ENCODE measurements around the gene NUCB1.
"Not testable (repeated sequence)": the region's sequence is repeated elsewhere in the genome, so short reads cannot be mapped to it uniquely, and the experiment has no call there.

The NUCB1 gene

DNA sequence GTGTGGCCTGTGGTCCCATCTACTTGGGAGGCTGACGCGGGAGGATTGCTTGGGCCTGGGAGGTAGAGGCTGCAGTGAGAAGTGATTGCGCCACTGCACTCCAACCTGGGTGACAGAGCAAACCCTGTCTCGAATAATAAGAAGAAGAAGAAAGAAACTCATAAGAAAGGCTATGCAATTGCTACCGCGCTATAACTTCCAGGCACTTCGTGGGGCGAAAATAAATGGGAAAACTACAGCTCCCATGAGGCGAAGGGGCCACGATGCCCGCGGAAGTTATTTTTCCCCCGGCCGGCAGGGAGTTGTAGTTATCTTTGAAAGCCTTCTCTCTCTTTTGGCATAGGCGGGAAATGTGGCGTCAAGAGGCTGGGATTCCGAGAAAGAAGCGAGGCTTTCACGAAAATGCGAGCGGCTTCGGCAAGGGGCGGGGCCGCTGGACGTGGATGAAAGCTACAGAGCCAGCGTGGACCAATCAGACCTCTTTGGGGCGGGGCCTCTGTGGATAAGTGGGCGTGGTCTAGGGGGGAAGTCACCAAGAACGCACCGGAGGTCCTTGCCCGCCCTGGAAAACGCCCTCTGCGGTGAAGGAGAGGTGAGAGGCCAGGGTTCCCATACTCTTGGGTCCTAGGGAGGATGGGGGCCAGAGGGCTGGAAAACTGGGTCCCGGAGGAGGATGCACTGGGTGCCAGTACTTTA, at the start of gene NUCB1:
NUCB1 (plus strand) TSS at position 532 of the 696 bp plus-strand sequence. CDS start 485 bp downstream, outside the sequence.
- peak; percentile 99 to 100 for DNase-seq

DNA sequence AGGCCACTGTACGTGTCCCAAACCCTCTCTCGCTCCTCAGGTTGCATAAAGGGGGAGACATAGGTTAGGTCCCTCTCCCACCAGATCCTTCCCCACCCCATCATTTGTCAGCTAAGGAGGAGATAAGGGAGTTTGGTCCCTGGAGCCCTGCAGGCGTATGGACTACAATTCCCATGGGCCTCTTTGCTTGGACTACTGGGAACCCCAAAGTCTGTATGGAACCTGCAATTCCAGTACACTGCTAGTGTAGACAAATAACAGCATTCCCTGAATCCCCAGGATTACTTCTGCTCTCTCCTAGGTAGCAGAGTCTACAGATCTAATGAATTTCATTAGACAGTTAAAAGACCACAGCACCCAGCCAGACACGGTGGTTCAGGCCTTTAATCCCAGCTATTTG, 47.8 kb upstream of the NUCB1 start:
- no peak for DNase-seq

DNA sequence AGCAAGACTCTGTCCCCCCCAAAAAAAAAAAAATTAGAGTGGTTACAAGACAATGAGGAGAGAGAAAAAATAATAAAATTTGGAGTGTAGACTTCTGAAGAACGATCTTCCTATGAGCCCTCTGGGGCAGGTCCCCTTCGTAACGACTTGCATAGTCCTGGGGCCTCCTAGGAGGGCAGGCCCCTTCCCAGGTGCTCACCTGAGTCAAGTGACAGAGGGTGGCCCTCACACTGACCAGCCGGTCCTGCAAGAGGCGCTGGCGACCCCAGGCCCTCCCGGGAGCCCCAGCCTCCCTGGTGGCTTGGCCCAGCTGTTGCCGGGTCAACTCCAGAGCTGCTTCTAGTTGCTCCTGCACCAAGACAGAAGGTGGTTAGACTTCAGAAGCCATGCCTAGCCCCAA, 46.6 kb upstream of the NUCB1 start:
- no peak for DNase-seq

DNA sequence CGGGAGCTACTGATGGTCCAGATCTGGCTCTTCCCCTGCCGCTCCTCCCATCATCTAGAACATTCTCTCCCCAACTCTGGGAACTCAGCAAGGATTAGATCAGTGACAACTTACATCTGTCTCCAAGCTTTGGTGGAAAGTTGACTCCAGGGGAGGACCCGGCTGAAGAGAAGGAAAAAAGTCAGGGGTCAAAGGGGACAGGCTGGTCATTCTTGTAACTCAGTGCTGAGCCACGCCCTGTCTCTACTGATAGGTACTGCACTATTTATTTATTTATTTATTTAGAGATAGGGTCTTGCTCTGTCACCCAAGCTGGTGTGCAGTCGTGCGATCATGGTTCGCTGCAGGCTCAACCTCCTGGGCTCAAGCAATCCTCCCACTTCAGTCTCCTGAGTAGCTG, 46.0 kb upstream of the NUCB1 start:
- no peak for DNase-seq

DNA sequence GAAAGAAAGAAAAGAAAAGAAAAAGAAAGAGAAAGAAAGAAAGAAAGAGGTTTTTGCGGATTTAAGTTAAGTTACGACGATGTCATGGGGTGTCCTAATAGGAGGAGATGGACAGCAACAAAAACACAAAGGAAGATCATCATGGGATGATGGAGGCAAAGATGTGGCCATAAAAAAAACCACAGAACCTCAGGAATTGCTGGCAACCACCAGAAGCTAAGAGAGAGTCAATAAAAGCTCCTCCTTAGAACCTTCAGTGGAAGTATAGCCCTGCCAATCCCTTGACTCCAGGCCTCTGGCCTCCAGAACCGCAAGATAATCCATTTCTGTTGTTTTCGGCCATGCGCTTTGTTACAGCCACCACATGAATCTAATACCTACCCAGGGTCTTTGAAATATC, 43.2 kb upstream of the NUCB1 start:
- no peak for DNase-seq

DNA sequence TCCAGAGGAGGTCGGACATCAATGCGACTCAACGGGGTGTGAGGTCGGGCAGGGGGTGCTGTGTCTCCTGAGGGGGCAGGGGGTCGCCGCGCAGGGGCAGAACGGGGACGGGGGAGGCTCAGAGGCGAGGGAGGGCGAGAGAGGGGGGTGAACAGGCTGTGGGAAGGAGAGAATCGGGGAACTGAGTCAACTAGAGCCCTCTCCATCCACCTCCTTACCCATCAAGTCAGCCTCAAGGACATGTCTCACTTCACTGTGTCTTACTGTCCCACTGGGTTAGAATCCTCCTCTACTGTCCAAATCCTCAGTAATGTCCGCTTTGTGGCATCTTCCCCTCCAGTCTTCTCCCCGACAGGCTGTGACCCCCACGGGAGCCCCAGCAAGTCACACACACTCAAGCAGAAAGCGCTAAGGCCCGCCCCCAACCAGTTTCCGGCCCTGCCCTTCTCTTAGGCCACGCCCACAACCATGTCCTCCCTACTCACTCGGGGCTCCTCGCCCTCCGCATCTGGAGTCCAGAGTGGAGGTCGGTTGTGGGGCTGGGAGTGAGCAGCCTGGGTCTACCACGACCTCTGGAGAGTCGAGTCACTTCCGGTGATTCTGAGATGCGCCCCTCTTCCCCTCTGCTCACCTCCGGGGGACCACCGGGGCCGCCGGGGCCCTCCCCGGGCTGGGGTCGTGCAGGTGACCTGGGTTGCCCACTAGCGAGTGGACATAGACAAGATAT, 41.0 kb upstream of the NUCB1 start:
- DNase-seq: peak; percentile 86 to 90

DNA sequence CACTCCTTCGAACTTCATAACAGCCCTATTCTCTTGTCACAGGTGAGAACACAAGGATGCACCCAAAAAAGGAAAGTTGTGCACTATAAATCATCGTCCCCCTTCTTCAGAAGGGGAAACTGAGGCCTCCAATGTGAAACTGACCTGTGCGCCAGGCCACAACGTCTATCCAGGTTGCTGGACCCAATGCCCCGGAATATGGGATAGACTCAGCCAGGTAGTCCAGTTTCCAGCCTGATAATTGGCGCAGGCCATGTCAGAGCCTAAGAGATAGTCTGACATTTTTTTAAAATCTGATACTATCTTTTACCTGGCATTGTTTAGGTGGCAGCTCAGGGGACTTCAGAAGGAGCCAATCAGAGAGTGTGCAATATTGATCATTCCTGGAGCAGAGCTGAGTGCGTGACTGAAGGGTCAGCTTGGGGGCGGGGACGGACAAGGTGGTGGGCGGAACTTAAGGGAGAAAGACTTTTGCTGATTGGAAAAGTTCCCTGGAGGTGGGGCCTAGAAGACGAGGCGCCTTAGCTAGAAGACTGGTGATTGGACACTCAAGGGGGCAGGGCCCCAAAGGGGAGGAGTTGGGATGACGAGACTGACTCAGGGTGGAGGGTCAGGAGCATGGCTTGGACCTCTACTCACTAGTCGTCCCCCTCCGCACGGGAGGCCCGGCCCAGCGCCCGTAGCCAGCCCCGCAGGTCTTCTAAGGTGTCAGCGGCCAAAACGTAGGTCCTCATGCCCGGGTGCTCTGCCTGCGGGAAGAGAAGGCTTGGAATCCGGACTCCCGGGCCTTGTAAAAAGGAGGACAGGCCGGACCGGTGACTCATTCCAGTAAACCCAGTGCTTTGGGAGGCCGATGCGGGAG, 40.2 kb upstream of the NUCB1 start:
- peak; percentile 31 to 55 for DNase-seq

DNA sequence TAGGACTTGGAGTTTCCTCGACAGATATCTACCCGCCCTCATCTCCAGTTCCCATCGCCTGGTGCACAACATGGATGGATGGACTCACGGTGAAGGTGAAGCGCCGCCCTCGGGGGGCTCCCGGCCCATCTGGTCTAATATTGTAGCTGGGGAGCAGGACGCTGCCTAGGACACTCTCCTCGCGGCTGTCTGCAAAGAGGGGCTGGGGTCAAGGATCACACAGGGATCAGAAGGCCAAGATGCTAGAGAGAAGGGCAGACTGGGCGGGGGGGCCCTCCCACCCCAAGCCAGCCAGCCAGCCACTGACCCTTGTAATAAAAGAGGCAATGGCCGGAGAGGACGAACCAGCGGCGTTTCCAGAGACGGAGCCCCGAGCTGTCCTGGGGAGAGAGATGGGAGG, 38.8 kb upstream of the NUCB1 start:
- no peak for DNase-seq

DNA sequence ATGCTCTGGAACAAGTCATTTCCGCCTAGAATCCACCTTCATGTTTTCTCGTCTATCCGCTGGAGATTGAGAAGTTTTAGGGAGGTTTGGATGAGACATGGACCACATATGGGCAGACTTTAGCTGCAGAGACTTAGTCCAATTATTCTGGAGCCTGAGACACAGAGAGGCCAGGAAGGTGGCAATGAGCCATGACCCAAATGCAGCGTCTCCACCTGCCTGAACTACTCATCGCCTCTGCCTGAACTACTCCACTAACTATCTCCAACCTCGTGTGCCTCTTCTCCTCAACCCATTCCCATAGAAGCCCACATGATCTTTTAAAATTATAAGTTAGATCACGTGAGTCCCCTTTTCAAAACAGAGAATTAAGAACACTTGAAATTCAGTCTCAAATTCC, 37.3 kb upstream of the NUCB1 start:
- DNase-seq: no peak

DNA sequence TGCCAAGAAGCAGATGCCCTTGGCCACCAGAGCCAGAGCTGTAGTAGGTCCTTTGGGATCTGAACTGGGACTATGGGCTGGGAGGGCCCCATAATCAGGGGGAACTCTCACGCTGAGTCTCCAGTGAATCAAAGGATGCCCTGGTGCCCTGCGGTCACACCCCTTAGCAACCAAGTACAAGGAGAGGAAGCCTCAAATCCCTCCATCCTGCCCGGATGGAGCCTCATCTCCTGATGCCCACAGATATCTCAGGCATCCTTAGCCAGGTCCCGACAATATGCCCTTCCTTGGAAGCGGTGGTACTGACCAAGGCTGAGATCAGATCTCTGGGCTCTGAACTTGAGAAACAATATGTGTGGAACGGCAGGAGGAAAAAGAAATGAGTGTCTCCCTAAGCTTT, 33.4 kb upstream of the NUCB1 start:
- DNase-seq: no peak

DNA sequence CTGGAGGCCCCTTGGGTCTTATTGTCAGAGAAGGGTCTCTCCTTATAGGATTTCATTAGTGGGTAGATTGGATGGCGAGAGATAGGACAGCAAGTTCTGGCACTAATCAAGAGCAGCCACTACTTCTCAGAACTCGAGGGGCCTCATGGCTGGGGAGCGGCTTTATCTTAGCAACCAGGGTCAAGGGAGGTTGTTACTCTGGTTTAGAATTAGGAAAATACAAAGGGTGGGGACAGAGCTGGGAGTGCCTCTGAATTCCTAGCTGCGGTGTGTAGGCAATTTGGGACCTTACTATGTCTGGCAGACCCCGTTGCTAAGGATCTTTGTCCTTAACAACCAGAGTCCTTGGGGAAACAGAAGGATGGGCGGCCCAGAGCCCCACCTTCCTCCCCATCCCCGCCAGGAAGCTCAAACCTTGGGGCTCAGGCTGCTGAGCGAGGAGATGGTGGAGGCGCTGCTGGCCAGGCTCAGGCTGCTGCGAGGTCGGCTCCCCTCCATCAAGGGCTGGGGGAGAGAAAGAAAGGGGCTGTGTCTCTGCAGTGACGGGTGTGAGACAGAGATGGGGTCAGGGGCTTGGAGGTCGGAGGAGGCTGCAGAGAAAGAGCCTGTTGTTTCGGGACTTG, 32.9 kb upstream of the NUCB1 start:
- no peak for DNase-seq

DNA sequence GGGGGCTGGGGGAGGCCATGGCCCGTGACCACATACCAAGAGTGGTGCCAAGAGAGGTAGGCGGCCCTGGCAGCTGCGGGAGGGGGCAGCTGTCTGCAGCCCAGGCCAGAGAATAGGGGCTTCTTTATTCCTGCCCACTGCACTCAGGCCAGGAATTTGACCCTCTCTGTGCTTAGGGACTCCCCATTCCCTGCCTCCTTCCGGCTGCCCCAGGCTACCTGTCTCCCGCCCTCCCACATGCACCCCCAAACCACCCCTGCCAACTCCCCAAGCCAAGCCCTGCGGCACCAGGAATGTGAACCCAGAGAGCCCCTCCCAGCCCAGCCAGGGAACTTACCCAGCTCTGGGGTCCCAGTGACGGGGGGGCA, 32.4 kb upstream of the NUCB1 start:
- no peak for DNase-seq

DNA sequence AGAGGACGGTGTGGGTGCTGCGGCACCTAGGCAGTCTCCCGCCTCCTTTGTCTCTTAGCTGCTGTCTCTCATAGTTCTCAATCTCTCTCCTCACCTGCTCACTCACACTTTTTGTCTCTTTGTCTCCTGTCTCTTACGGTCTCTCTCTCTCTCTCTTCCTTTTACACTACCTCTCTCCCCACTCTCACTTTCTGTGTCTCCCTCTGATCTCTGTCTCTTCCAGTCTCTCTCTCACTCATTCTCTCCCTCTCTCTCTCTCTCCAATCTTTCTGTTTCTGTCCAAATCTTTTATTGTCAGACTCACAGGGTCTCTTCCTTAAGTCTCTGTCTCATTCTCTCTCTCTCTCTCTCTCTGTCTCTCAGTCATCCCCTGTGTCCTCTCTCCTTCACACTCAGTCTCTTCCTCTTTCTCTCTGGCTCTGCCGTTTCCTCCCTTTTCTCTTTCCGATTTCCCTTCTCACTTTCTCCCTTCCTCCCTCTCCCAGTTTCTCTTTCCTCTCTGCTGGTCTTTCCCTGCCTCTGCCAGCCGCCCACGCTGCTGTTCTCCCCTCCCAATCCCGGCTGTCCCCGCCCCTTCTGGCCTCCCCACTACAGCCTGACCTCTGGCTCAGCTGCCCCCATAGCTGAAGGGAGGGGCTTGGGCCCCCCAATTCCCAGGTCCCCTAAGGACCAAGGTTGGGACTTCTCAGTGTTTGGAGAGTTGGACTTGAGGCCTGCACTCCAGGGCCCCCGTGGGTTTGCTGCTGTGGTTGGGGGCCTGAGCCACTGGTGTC, 31.8 kb upstream of the NUCB1 start, which contains the start of gene PLEKHA4:
PLEKHA4 (minus strand) TSS at position 504 of the 773 bp plus-strand sequence. CDS start 997 bp downstream, outside the sequence.
- DNase-seq: no peak

DNA sequence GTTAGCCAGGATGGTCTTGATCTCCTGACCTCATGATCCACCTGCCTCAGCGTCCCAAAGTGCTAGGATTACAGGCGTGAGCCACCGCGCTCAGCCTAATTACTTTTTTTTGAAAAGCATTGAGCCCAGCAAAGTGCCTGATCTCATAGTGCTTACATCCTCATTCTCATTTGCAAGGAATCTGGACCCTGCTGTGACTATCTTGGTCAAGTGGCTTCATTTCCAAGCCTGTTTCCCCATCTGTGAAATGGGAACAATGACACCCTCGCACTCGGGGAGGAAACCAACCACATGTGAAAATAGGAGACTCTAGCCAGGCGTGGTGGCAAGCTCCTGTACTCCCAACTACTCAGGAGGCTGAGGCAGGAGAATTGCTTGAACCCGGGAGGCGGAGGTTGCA, 30.1 kb upstream of the NUCB1 start:
- no peak for DNase-seq

DNA sequence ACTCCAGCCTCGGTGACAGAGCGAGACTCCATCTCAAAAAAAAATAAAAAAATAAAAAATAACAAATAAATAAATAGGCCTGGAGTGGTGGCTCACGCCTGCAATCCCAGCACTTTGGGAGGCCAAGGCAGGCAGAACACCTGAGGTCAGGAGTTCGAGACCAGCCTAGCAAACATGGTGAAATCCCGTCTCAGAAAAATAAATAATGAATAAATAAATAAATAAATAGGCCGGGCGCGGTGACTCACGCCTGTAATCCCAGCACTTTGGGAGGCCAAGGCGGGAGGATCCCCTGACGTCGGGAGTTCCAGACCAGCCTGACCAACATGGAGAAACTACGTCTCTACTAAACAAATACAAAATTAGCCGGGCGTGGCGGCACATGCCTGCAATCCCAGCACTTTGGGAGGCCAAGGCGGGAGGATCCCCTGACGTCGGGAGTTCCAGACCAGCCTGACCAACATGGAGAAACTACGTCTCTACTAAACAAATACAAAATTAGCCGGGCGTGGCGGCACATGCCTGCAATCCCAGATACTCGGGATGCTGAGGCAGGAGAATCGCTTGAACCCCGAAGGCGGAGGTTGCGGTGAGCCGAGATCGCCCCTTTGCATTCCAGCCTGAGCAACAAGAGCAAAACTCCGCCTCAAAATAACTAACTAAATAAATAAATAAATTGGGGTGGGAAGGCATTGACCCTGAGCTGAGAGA, 28.5 kb upstream of the NUCB1 start:
- not testable (repeated sequence) for DNase-seq

DNA sequence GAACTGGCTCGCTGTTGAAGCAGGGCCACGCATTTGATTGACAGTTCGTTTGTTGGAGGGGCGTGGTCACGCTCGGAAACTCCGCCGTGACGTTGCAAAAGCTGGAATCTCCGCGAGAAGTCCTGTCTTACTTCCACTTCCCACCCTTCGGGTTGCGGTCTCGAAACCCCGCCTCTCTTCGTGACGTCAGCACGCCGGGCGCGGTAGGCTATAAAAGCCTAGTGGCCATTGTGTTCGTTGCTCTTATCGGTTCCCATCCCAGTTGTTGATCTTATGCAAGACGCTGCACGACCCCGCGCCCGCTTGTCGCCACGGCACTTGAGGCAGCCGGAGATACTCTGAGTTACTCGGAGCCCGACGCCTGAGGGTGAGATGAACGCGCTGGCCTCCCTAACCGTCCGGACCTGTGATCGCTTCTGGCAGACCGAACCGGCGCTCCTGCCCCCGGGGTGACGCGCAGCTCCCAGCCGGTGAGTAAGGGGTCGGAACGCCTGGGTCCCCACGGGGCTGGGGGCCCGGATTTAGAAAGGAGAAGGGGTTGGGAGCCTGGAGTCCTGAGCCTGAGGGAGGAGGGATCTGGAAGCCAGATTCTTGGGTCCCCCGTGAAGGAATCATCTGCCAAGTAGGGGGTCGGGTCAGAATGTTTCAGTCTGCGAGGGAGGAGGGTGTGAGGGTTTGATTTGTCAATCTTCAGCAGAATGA, 27.8 kb upstream of the NUCB1 start, which contains the start of gene PPP1R15A:
PPP1R15A (plus strand) TSS at position 240 of the 702 bp plus-strand sequence. CDS start 813 bp downstream, outside the sequence.
- peak; percentile 99 to 100 for DNase-seq

DNA sequence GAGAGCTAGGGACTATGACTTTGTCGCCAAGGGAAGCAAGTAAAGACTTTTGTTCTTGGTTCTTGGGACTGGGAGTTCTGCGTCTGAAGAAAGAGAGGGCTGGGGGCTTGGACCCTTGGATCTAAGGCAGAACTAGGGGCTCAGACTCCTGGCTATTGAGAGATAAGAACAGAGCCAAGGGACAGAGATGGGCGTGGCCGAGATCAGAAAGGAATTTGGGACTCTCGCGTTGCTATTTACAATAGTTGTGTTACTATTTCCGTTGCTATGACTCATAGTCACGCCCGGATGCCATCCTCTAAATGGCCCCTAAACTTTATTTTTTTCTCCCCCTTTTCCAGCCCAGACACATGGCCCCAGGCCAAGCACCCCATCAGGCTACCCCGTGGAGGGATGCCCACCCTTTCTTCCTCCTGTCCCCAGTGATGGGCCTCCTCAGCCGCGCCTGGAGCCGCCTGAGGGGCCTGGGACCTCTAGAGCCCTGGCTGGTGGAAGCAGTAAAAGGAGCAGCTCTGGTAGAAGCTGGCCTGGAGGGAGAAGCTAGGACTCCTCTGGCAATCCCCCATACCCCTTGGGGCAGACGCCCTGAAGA, 27.1 kb upstream of the NUCB1 start:
- peak; percentile 86 to 89 for DNase-seq

DNA sequence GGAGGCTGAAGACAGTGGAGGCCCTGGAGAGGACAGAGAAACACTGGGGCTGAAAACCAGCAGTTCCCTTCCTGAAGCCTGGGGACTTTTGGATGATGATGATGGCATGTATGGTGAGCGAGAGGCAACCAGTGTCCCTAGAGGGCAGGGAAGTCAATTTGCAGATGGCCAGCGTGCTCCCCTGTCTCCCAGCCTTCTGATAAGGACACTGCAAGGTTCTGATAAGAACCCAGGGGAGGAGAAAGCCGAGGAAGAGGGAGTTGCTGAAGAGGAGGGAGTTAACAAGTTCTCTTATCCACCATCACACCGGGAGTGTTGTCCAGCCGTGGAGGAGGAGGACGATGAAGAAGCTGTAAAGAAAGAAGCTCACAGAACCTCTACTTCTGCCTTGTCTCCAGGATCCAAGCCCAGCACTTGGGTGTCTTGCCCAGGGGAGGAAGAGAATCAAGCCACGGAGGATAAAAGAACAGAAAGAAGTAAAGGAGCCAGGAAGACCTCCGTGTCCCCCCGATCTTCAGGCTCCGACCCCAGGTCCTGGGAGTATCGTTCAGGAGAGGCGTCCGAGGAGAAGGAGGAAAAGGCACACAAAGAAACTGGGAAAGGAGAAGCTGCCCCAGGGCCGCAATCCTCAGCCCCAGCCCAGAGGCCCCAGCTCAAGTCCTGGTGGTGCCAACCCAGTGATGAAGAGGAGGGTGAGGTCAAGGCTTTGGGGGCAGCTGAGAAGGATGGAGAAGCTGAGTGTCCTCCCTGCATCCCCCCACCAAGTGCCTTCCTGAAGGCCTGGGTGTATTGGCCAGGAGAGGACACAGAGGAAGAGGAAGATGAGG, 26.4 kb upstream of the NUCB1 start:
- DNase-seq: peak in 1 of 2 donors; percentile 34
